Fibroblast of skin of left quadriceps (primary cell): ENCODE results near the gene UROC1.

Experiments
- DNase-seq, 2 experiments: peaks; one replicate each; pipeline ENCODE4 v3.0.0-alpha.2; 2013; ENCODE audit warnings: low read depth in 2 of 2

UROC1 gene

DNA sequence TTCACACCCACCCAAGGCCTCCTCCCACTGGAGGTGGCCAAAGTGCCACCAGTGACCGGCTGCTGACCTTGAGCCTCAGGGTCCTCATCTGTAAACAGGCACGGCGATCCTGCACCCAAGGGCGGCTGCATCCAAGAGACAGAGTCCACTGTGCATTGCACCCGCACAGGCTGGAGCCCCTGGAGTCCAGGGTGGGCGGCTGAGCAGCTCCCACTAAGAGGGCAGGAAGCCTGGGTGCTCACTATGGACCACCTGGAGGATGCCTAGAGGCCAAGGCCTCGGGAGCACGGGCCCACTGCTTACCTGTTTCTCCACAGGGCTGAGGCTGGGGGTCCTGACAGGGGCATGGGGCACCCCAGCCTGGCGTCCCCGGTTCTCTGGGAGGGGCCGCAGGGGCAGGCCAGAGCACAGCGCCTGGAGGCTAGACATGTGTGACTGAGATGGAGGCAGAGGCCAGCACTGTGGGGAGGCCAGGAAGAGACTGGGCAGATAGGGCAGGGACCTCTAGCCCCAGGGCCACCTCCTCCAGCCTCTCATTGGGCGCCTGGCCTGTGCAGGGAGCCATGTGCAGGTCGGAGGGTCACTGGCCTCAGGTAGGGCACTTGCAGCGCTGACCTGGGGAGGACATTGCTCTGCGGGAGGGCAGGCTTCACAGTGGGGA is at the start of gene UROC1:
Gene UROC1, minus strand, starts transcription at position 483 of the 661 bp plus-strand sequence. Its CDS starts 54 bp downstream, at position 429.
- no peak for DNase-seq

DNA sequence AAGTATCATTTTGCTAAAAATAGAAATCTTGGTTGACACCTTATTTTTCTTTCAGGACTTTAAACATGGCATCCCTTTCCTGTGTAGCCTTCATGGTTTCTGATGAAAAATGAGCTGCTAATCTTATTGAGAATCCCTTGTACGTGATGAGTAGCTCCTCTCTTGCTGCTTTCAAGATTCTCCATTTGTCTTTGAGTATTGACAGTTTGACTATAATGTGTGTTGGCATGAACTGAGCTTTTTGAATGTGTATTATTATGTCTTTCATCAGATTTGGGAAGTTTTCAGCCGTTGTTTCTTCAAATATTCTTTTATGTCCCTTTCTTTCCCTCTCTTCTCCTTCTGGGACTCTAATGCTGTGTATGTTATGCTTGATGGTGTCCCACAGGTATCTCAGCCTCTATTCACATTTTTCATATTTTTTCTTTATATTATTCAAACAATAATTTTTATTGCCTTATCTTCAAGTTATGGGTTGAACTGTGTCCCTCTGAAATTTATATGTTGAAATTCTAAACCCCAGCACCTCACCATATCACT is 45.2 kb upstream of the UROC1 start:
- no peak for DNase-seq

DNA sequence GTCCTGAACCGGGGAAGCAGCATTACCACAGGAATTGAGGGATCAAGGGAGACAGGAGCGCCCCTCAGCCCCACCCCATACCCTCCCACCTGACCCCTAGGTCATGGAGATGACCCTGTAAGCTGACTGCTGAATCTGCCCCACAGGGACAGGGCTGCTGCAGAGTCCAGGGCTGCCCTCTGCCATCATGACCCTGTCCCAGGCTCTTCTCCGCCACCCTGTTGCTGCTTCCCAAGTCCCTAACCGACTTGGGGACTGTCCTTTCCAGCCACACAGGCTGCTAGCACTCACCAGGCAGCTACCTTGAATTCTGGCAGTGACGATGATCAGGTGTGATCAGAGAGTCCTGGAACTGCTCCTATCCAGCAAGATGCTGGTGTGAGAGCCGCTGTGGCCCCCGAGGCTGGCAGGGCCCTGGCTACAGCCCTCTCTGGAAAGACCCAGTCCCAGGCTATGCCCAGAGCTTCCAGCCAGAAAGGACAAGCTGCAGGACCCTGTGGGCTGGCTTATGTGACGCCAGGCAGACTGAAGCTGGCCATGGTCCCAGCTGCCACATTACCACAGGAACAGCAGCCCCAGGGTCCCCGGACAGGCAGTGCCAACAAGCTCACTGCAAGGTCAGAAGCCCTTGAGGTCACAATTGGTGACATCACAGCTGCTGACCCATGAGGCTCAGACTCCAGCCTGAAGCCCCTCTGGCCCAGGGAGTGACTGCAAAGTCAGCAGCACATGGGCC is 40.9 kb upstream of the UROC1 start, which contains the start of gene C3orf22:
Gene C3orf22, minus strand, starts transcription at position 597 of the 736 bp plus-strand sequence. CDS start 5,542 bp downstream, outside the sequence.
- DNase-seq: no peak

DNA sequence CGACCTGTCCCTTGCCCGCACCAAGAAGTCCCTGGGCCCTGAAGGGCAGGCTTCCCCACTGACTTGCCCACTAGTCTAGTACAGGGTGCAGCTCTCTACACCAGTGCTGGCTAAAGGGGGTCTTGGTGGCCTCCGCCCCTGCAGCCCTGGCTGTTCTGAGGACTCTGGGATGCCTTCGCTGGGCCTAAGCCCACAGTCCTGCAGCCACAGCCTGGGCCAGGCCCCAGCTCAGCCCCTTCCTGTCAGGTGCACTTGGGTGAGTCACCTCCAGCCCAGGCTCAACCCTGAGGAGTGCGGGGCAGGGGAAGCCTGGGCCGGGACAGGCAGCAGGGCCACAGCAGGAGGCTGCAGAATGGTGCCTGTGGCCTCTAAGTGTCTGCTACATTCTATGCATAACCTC is 40.2 kb upstream of the UROC1 start:
- no peak for DNase-seq

DNA sequence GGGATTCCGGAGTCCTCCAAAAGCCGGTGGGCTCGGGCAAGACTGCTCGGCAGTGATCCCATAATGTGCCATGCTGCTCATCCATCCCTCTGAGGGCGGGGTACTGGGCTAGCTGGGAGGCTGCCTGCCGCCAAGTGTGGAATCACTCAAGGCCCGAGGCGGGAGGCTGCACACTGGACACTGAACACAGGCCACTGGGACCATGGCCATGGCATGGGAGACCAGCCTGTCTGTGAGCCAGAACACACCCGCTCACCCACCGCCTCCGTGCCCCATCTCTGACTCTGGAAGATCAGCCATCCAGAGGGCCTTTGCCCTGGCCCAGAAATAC is 39.8 kb upstream of the UROC1 start:
- DNase-seq: no peak

DNA sequence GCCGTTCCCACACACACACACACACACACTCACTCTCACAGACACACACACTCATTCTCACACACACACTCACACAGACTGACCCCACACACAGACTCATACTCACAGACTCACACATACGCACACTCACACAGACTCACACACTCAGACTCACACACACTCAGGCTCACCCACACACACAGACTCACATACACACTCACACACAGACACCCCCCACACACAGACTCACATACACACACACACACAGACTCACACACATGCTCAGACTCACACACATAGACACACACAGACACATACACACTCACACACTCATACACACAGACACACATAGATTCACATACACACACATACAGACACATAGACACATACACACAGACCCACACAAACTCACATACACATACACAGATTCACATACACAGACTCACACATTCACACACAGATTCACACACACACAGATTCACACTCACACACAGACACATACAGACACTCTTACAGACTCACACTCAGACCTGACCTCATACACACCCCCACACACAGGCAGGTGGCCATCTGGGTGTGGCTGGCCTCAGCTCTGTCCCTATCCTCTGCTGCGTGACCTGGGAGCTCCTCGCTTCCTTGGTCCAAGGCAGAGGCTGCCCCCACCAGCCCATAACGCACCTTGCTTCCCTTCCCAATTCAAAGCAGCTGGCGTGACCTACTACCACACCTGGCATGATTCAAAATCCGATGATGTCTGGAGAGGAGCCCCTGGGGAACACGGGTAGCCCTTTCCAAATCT is 39.3 kb upstream of the UROC1 start:
- DNase-seq: no peak

DNA sequence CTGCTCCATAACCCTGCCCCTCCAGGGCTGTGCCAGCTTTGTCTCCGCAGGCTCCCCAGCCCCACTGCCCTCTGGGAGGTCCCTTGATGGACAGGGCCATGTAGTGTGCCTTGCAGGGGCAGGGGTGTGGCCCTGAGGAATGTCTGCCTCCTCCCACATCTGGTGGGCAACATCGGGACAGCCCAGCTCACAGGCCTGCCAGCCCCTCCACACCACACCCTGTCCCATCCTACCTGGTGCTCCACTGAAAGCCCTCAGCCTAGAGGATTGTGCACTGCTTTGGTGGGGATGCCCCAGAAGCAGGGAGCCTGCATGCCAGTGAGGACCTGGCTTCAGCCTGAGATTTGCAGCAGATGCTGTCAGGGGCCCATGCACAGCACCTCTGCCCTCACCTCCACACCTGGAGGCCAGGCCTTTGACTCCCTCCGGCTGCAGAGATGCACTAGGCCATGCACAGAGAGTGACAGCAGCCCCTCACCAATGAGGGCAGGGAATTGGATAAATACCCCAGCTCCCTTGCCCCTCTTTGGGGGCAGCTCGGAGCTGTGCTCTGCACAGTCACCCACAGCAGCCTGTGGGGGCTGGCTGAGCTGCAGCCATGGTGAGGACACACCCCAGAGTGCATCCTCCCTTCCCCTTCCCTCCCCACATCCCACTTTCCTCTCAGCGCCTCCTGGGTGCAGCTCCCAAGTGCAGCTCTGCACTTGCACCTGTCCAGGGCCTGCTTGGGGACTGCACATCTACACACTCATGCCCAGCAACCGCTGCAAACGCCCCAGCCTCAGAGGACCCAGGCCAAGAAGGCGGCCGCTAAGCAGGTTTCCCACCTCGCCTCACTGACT is 38.4 kb upstream of the UROC1 start:
- no peak for DNase-seq

DNA sequence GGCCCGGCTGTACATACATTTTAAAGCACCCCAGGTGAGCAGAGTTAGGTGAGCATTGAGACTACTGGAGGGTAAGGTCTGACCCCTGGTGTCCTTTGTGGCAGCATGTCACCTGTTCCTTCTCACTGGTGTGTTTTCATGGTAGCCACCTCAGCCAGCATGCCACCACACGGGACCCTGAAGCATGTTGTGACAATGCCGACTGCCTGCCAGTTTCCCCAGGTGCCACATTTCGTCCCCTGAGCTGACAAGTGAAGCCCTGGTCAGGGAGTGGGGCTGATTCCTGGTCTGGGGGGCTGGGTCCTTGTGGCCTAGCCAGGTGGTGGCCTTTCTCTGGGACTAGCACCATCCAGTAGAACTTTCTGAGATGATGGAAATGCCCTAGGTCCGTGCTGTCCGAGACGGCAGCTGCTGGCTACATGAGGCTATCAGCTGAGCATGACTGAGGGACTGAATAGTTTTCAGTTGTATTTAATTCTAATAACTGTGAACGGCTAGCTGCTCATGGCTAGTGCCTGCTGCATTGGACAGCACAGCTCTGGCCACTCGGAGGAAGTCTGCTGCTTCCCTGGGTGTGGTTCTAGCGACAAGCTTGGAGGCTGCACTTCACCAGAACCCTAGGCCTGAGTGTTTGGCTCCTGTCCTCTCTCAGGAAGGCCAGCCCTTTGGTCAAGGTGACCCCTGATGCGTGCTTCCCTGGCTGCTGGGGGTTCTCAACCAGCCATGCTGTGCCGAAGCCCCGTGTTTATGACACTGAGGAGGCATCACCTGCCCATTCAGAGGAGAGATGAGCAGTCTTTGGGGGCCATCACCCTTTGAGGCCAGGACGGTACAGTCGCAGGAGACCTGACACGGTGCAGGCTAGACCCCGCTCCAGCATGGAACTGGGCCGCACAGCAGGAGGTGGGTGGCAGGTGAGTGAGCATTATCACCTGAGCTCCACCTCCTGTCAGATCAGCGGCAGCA is 37.3 kb upstream of the UROC1 start:
- no peak for DNase-seq

DNA sequence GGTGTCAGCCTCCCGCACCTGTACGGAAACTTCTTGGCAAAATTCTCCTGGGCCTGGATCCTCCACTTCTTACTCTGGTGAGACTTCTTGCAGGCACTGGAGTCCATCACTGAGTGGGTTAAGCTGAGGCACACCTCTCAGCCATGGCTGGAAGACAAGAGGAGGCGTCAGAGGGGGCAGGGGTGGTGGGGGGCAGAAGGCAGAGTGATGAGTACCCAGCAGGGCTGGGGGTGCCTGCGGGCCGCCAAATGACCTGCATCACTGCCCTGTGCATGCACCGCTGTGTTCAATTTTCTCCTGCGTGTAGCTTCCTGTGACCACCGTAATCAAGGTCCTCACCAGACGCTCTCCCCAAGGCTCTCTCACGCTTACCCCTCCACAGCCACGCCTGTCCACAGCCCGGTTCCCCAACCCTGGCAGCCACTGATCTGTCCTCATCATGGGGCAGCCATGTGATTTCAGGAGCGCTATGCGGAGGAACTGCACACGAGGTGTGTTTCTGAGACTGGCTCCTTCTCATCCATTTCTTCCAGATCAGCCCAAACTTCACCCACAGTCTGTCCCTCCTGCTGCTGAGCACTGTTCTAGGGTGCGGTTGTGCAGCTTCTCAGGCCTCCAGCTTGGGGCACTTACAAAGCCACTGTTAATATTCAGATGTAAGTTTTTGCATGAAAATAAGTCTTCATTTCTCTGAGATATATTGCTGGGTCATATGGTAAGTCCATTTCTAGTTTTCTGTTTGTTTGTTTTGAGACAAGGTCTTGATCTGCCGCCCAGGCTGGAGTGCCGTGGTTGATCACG is 35.9 kb upstream of the UROC1 start:
- DNase-seq: no peak

DNA sequence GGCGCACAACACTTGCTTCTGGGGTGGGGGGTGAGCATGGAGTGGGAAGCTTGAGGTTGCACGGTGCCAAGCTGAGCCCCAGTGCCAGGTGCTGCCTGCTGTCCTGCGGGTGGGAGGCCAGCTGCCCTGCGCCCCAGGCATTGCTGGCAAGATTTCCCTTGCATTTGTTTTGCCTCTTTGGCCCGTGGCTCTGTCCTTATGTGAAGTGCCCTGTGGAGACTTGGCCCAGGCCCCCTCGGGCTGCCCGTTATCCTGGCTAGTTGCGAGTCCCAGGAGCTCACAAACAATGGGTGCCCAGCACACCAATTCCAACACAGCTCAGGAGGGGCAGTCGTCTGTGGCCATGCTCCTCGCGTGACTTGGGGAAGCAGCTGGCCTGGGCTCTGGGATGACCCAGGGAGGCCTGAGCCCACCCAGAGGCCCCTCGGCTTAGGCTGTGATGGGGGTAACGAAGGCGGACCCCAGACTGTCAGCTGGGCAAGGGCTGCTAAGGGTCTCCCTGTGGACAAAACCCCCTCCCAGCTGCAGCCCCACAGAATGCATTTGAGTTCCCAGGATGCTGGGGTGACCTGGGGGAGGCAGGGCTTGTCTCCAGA is 35.2 kb upstream of the UROC1 start:
- no peak for DNase-seq

DNA sequence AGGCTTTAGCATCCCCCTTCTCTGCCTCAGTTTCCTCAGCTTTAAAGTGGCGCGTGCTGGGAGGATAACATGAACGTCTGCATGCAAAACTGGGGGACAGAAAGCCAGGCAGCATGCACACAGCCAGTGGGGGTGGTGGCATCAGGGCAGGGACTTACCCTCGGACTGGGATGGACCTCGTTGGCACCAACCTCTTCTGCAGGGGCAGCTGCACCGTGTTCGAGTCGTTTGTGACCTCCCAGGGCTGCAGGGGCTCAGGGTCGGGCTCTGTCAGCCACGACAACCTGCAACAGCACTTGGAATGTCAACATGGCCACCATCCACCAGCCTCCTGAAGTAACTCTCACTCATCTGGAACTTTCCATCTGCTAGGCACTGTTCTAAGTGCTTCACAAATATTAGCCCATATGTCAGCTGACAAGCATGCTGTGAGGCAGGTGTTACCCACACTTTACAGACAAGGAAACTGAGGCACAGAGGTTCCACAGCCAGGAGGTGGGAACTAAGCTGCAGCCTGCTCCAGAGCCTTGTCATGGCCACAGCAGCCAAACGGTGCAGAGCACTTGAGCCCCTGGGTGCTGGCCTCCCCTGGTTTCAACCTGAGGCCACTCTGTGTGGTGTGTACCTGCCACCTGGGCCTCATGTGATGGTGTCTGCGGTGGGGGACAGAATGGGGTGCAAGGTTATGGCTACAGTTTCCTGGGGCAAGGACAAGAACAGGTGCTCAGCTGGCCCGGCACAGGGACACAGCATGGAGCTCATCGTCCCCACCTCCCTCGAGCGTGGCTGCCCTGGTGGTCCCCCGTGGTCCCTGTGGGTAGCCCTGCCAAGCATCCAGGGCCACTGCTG is 34.5 kb upstream of the UROC1 start:
- no peak for DNase-seq

DNA sequence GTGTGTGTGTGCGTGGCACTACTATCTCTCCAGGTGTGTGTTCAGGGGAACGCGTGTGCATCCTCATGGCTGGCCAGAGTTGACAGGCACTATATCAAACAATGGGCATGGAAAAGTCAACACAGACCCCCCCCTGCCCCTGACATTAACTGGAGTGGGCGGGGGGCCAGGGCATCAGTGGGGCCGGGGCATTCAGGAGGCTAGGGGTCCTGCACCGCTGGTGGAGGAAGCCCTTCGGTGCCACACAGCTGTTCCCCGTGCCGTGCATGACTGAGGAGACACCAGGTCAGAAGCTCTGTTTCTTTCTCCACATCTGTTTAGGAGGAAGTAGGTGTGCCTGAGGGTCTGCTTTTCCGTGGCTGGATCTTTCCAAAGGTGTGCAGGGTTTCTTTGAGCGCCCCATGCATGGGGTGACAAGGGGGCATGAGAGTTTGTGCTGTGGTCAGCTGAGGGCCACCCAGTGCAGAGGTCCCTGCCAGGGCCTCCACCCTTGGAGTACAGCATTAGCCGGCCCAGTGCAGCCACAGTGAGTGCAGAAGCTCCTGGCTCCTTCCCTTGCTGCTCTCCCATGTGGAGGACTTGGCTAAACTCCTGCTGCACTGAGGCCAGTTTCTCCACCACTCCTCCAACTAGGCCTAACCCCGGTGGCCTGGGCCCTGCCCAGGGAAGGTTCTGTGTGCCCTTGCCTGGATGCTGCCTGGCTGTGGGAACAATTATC is 33.7 kb upstream of the UROC1 start:
- DNase-seq: no peak

DNA sequence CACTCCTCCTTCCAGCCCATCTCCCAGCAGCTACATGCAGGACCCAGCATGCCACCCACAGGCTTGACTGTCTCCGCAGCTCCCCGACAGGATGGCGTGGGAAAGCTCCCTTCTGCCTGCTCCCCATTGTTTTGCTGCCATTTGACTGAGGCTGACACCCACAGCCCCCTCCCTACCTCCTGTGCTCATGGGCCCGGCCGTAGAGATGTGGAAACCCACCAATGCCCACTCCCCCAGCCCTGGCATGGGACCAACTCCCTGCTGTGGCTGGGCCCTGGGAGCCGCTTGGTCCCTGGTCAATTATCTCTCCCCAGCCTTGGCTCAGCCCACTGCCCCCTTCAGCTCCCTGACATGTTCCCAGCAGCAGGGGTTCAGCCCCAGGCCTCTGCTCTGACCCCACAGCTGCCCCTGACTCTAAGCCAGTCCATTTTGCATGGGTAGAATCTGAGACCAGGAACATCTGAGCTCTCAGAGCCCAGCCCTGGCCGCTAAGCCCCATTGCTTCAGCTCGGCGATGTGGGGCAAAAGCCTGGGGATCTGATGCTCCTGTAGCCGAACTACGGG is 33.0 kb upstream of the UROC1 start:
- no peak for DNase-seq

DNA sequence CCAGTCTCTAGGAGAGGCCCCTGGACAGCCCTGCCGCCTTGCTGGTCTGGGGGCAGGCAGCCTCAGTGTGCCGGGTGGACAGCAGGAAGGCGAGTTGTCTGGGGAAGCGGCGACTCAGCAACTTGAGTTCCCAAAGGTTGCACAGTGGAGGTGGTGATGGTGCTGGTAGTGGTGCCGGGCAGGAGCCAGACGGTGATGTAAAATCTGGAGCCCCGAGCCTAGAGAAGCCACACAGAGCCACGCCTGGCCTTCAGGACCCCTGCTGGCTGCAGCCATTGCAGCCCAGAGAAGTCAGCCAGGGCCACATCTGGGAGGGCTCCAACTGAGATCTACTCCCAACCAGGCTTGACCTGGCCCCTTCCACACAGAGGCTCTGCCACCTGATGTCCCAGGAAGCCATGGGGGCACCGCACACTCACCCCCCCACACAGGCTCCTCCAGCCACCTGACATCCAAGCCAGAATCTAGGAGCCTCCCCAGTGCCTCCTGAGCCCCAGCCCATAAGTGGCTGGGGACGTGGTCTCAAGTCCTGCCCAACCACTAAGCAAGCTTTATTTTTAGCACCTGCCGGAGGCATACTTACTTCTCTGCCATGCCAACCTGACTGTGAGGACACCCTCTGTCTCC is 32.4 kb upstream of the UROC1 start:
- no peak for DNase-seq

DNA sequence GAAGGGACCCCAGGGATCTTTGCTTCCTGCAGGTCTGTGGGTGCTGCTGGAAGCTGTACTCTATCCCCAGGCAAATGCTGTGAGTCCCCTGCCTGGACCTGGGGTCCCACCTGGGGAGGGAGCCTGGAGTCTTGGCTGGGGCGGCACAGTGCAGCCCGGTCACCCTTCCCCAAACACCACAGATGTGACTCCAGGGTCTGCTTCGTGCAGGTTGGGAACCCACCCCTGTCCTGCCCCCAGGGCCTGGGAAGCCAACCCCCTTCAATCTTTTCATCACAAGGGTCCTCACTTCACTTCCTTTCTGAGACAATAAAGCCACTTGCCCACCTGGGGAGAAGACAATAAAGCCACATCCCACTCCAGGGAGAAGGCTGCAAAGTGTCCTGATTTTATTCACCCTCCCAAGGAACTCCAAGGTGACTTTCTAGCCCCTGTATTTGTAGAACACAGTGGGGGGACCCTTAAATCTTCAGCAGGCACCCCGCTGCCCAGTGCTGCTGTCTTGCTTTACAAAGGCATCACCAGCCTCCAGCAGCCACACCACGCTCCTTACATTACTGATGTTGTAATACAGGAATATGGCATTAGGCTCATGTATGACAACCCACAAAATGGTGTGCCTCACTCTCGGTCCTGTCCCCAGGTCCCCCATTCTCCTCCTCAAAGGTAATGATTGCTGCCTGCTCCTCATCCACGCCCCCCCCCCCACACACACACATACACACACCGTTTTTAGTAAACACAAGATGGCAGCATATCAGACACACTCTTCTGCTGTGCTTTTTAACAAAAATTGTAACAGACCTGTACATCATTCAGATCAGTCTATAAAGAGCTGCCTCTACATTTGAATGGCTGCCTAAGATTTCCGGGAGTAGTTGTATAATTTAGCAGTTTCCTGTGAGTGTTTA is 31.2 kb upstream of the UROC1 start:
- DNase-seq: no peak

DNA sequence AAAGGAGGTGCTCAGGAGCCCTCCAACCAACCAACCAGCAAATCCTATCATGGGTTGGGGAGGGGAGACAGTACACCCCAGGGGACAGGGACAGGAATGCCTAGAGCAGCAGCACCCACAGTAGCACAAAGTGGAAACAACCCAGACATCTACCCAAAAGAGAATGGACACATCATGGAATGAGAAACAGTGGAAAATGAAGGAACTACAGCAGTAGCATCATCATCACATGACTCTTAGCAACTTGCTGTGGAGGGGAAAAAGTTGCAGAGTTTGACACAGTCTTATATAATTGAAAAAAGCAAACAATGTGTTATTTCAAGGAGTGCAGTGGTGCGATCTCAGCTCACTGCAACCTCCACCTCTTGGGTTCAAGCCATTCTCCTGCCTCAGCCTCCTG is 30.1 kb upstream of the UROC1 start:
- no peak for DNase-seq
